ENCODE measurements around the gene THAP9.
"Not testable (repeated sequence)": the region's sequence is repeated elsewhere in the genome, so short reads cannot be mapped to it uniquely, and the experiment has no call there.

The THAP9 gene

GRCh38 chr4:82900411-82901182 is at the start of gene THAP9:
TSS of gene THAP9 (plus strand) at chr4:82900735. CDS start at chr4:82900803, 68 bp downstream.
- DNase-seq, result peak; percentile 93

DNA sequence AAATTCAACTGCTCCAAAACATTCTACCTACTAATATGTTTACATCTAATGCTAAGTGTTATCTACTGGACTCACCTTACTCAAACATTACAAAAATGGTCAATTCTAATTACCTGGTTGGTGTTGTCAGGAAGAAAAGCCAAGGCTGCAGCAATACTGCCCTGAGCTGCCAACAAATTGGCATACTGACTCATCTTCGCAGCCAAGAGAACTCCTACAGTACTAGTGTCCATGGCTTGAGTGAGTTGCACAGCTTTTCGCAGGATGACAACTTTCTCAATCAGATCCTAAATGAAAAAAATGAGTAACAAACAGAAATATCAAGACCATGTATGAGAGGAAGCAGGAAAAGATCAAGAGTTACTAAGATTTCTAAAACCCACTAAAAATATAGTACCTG is 49.2 kb upstream of the THAP9 start:
- no peak for DNase-seq

DNA sequence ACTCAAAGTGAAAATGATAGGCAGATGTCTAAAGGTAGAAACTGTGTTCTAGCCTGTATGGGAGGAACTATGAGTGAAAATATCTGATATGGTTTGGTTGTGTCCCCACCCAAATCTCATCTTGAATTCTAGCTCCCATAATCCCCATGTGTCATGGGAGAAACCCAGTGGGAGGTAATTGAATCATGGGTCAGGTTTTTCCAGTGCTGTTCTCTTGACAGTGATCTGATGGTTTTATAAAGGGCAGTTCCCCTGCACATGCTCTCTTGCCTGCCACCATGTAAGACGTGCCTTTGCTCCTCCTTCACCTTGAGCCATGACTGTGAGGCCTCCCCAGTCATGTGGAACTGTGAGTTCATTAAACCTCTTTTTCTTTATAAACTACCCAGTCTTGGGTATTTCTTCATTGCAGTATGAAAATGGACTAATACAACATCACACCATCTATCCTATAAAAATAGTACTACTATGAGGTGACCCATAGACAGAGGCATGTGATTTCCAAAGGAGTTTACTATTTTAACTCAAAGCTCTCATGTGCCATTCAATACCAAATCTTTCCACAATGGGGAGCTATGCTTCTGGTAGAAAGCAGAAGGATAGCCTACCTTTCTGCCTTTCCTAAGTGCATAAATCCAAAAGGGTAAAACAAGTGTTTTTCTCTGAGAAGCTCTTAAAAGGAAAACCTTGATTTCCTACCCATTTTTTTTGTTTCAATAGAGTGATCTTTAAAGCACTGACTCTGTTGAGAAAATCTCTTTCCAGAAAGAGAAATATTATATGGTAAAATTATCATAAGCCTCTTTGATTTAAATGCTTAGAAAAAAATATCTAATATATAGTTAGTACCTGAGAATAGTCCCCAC is 48.4 kb upstream of the THAP9 start:
- no peak for DNase-seq

- no peak for DNase-seq
Observed at GRCh38 chr4:82852751-82853285, 47.7 kb upstream of the THAP9 start.

GRCh38 chr4:82860487-82860886 is 40.0 kb upstream of the THAP9 start:
- not testable (repeated sequence) for DNase-seq

GRCh38 chr4:82861529-82861928 is 39.0 kb upstream of the THAP9 start:
- no peak for DNase-seq

DNA sequence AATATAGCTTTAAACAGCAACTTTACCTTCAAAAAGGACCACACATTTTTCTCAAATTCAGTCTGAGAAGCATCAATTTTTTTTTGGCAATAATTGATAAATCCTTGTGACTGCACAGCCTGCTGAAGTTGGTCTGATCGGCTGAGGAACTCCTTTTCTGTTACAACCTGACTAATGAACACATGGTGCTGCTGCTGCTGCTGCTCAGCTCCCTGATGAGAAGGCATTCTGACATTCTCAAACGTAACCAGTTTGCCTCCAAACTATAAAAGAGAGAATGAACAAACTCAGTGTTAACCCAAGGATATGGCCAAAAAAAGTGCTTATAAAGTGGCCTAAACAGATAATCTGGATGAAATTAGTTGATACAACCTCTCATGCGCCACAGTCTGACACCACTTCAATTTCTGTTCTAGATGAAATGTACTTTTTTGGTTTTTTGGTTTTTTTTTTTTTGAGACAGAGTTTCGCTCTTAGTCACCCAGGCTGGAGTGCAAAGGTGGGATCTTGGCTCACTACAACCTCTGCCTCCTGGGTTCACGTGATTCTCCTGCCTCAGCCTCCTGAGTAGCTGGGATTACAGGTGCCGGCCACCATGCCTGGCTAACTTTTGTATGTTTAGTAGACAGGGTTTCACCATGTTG is 36.1 kb upstream of the THAP9 start:
- DNase-seq, result no peak

DNA sequence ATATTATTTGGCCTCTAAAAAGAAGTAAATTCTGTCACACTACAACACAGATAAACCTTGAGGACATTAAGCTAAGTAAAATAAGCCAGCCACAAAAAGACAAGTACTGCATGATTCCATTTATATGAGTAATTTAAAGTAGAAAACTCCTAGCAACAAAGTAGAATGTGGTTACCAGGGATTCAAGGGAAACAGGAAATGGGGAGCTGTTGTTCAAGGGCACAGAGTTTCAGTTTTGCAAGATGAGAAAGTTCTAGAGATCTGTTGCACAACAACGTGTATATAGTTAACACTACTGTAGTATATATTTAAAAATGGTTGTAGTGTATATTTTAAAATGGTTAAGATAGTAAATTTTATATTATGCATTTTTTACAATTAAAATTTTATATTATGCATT is 34.9 kb upstream of the THAP9 start:
- DNase-seq, result no peak

- not testable (repeated sequence) for DNase-seq
Observed at GRCh38 chr4:82866033-82866432, 34.5 kb upstream of the THAP9 start.

GRCh38 chr4:82866706-82867385 is 33.7 kb upstream of the THAP9 start:
- no peak for DNase-seq

- no peak for DNase-seq
Observed at GRCh38 chr4:82868572-82868971, 32.0 kb upstream of the THAP9 start.

- no peak for DNase-seq
Observed at GRCh38 chr4:82885410-82885809, 15.1 kb upstream of the THAP9 start.

GRCh38 chr4:82886147-82886942 is 14.2 kb upstream of the THAP9 start:
- no peak for DNase-seq

- no peak for DNase-seq
Observed at GRCh38 chr4:82889287-82889686, 11.2 kb upstream of the THAP9 start.

DNA sequence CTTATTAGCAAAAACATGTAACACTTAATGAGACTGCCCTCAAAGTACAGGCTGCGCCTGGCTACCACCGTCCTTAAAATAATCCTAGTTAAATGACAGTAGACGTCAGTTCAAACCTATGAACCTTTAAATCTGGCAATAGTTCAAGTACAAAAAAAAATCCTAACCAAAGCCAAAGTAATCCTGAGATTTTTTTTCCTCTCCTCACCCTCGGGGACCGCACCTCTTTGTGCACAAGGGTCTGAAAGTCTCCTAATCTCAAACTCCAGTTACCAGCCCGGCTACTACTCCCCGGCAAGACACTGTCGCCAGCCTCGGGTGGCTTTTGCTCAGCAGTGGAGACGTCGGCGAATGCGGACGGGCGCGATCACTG is 10.0 kb upstream of the THAP9 start:
- DNase-seq, result peak; percentile 43

DNA sequence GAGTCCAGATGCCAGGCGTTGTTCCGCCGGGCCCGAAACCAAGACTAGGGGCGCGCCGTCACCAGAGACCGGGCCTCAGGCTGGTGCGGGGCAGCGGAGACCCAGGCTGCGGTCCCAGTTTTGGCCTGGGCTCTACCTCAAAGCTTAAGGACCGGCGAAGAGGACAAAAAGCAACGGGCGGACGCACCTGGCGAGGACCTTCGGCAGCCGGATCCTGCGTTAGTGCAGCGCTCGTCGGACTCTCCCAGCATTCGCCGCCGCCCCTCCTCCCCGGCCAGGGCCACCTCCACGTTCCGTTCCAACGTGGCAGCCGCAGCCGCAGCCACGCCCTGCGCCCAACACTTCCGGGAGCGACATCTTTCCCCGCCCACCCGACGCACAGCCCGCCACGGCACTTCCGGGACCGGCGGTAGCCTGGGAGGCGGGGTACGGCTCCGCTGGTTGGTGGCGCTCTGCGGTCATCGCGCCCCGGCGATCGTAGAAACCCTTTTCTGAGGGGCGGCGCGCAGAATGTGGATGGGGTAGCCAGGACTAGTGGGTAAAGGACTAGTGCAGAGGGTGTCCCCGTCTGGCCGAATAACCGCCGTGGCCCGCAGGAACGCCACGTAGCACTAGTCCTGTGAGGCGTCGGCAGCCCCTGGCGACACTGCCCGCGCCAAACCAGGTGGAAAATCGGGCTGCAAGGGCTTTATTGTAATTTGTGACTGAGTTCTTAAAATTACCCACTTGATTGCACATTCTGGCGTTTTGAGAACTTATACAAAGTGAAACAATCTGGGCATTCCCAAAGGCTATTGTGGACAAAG is 9.4 kb upstream of the THAP9 start, which contains the start of gene SEC31A:
Gene SEC31A, minus strand, starts transcription at position 253 of the 806 bp plus-strand sequence. CDS start 9,217 bp downstream, outside the sequence.
- DNase-seq, result peak; percentile 77

- DNase-seq, result no peak
Observed at GRCh38 chr4:82891707-82892466, 8.6 kb upstream of the THAP9 start.

DNA sequence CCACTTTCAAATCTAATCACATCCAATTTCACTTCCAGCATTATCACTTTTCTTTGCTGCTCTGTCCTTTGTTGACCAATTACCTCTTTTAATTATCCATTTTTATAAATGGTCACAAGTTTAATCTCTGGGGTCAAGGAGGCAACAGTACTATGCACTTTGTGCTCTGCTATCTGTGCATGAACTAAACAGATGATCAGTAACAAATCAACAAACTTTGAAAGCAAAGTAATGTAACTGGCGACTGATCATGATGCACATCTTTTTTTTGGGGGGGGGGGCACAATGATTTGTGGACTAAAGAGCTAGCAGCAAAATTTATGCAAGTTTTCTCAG is 8.1 kb upstream of the THAP9 start:
- no peak for DNase-seq

DNA sequence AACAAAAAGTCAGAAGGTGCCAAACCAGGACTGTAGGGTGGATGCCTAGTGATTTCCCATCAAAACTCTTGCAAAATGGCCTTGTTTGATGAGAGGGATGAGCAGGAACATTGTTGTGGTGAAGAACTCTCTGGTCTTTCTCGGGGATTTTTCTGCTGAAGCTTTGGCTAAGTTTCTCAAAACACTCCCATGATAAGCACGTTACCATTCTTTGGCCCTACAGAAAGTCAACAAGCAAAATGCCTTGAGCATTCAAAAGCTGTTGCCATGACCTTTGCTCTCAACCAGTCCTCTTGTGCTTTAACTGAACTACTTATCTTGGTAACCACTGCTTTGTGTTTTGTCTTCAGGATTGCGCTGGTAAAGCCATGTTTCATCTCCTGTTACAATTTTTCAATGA is 6.6 kb upstream of the THAP9 start:
- DNase-seq, result no peak

- DNase-seq, result no peak
Observed at GRCh38 chr4:82896755-82897154, 3.8 kb upstream of the THAP9 start.

Data from NCI-H526 treated with DMSO at 0.1 percent for 48 hours (cell line).